ENCODE results near the gene CPAMD8. TPM values are rescaled to one million over a fixed set of nuclear protein-coding genes. Genes with fewer than 3 reads are reported as not detected.
"Not testable (repeated sequence)": the region's sequence is repeated elsewhere in the genome, so short reads cannot be mapped to it uniquely, and the experiment has no call there.

CPAMD8 gene
- total and polyA plus RNA-seq, 2 of the 8 experiments (the other 6 are each of a cell fraction or from before 2014, with no cell fraction given): 6.1 to 9.2 TPM

DNA sequence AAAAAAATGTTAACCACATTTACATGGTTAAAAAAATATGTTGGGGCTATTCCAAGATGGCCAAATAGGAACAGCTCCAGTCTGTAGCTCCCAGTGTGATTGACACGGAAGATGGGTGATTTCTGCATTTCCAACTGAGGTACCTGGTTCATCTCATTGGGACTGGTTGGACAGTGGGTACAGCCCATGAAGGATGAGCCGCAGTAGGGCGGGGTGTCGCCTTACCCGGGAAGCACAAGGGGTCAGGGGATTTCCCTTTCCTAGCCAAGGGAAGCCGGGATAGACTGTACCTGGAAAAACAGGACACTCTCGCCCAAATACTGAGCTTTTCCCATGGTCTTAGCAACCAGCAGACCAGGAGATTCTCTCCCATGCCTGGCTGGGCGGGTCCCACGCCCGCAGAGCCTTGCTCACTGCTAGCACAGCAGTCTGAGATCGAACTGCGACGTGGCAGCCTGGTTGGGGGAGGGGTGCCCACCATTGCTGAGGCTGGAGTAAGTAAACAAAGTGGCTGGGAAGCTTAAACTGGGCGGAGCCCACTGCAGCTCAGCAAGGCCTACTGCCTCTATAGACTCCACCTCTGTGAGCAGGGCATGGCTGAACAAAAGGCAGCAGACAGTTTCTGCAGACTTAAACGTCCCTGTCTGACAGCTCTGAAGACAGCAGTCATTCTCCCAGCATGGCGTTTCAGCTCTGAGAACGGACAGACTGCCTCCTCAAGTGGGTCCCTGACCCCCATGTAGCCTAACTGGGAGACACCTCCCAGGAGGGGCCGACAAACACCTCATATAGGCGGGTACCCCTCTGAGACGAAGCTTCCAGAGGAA, 65.4 kb downstream of the CPAMD8 start:
- TF ChIP-seq ASH2L (IDR thresholded peaks at IDR 0.05; ENCODE audit: low read length): peak; percentile 94
- TF ChIP-seq POLR2AphosphoS5 (IDR thresholded peaks at IDR 0.05; ENCODE audit: low read depth, low read length): peak; percentile 39; the same call in 1 of the 2 replicates
- TF ChIP-seq TAF1 (IDR thresholded peaks at IDR 0.05; ENCODE audit: low read depth, low read length): peak; percentile 37; the same call in 1 of the 2 replicates
- TF ChIP-seq YY1 (IDR thresholded peaks at IDR 0.05; ENCODE audit: low read depth, low read length): peak; percentile 41; the same call in 1 of the 2 replicates
- peak; percentile 78; the same call in 1 of the 2 replicates for TF ChIP-seq RBBP5 (IDR thresholded peaks at IDR 0.05; ENCODE audit: borderline replicate concordance, low read depth, low read length)
- H4K20me1 ChIP-seq (replicated peaks in 1 of 2; ENCODE audit: control insufficient read depth in 1 of 2, insufficient read depth in 2 of 2, low read length in 2 of 2); H2BK120ac ChIP-seq (replicated peaks; ENCODE audit: low read depth, low read length); H3K36me3 ChIP-seq (ENCODE audit: control insufficient read depth in 2 of 4, insufficient read depth in 4 of 4, low read length in 3 of 4); H3K23ac ChIP-seq (ENCODE audit: insufficient read length); H3K4me1 ChIP-seq (replicated peaks in 1 of 4; ENCODE audit: control insufficient read depth in 3 of 4, insufficient read depth in 4 of 4, low read length in 3 of 4); H4K5ac ChIP-seq (ENCODE audit: insufficient read length, low read depth, low read length); H4K91ac ChIP-seq (replicated peaks; ENCODE audit: insufficient read length, low read length); H3K56ac ChIP-seq (replicated peaks; ENCODE audit: insufficient read length, low read depth, low read length); H3K4ac ChIP-seq (replicated peaks; ENCODE audit: insufficient read length, low read depth, low read length); H3K14ac ChIP-seq (ENCODE audit: insufficient read length); H2BK15ac ChIP-seq (ENCODE audit: low read length); H2BK12ac ChIP-seq (ENCODE audit: low read depth, low read length); H3K9me3 ChIP-seq (ENCODE audit: insufficient read depth in 2 of 2, low read depth in 1 of 2, low read length in 1 of 2); H3K23me2 ChIP-seq (ENCODE audit: low read depth, low read length); H3K27me3 ChIP-seq (replicated peaks in 1 of 4; ENCODE audit: control insufficient read depth in 3 of 4, extremely low read depth in 1 of 4, insufficient read depth in 3 of 4, low read length in 3 of 4); H3K79me1 ChIP-seq (ENCODE audit: low read depth, low read length); H2AK5ac ChIP-seq (ENCODE audit: low read depth, low read length); H2BK20ac ChIP-seq (ENCODE audit: low read length); H3K79me2 ChIP-seq (ENCODE audit: control insufficient read depth in 1 of 2, insufficient read depth in 2 of 2, low read length in 2 of 2); H2BK5ac ChIP-seq (ENCODE audit: low read depth, low read length); FAIRE-seq: not testable (repeated sequence)
- DNase-seq (ENCODE audit: low read depth in 1 of 2, low spot score in 2 of 2): peak in 1 of 2 experiments; percentile 57
- ChIA-PET POLR2A (ENCODE audit: partially characterized antibody) (interaction anchor here (0.6 to 1.3 kb wide), 4 partner anchors 9 to 664 kb away, joined by 3 to 5 read pairs (median 3); no protein-coding TSS in a partner anchor), CTCF (ENCODE audit: partially characterized antibody) (interaction anchor here (0.8 to 1.4 kb wide), 3 partner anchors 37 to 189 kb away, joined by 3 read pairs; no protein-coding TSS in a partner anchor)
- H3K9ac ChIP-seq (replicated peaks in 1 of 4; ENCODE audit: extremely low read depth in 1 of 4, low read depth in 3 of 4, low read length in 3 of 4): peak overlapping the region in 2 of 4 experiments; percentile 20 to 46; a peak in 3 of 7 replicates
- peak overlapping the region; percentile 85; the same call in 1 of the 2 replicates for H2AFZ ChIP-seq (ENCODE audit: low read length)
- peak overlapping the region; percentile 90 for H3K27ac ChIP-seq (ENCODE audit: low read depth, low read length)
- H3K4me2 ChIP-seq (ENCODE audit: insufficient read depth in 1 of 2, low read depth in 2 of 2, low read length in 2 of 2): peak overlapping the region; percentile 45 to 57; a peak in 2 of 4 replicates
- H4K8ac ChIP-seq (ENCODE audit: extremely low read depth, insufficient read depth, low read length): 0 out of 2 replicates have a peak overlapping the region, but pooled peaks have one; percentile 39
- peak overlapping the region in 1 of 4 experiments; percentile 38; a peak in 1 of 8 replicates for H3K4me3 ChIP-seq (ENCODE audit: extremely low read depth in 1 of 4, insufficient read depth in 2 of 4, low read depth in 3 of 4, low read length in 4 of 4)
- 79% methylated on average over 20 of the region's 20 CpGs; no CpG with 5 or more reads in 1 of the 2 experiments for WGBS, 2 experiments (ENCODE audit: extremely low coverage in 1 of 2, insufficient coverage in 1 of 2, insufficient read length in 1 of 2, insufficient replicate concordance in 2 of 2, low coverage in 1 of 2, low lambda C conversion rate in 2 of 2, missing lambda C conversion rate in 1 of 2)
- peak overlapping the region; percentile 60; the same call in 1 of the 2 replicates for H3K18ac ChIP-seq (ENCODE audit: extremely low read depth, low read length)

Measured in H1 (cell line).